GM12872 (cell line): Measurements from ENCODE around the gene SNAP25.

Source experiments
- CTCF ChIP-seq: IDR thresholded peaks from 3 replicates; pipeline ENCODE4 v1.5.1; 2011; ENCODE audit warnings: low read depth, mild to moderate bottlenecking, low read length, moderate library complexity; ENCODE audit not compliant: insufficient read depth

The SNAP25 gene

GRCh38 chr20:10253780-10254179 lies 35.1 kb downstream of the SNAP25 start:
- no peak for TF ChIP-seq CTCF

DNA sequence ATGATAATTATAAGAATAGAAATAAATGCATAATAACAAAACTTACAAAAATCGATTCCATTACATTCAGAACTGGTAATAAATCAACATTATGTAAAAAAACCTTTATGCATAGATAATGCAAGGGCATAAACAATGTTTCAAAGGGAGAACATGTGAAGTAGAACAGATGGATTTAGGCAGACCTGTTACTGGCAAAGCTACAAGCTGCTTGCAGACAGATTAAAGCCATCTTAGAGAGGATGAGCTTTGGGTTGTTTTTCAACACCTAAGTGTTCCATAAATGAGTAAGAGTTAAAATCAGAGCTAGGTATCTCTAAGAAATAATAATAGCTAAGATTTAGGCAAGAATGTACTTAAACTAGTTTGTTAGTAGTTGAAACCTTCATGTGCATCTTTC lies 37.2 kb downstream of the SNAP25 start:
- no peak for TF ChIP-seq CTCF

DNA sequence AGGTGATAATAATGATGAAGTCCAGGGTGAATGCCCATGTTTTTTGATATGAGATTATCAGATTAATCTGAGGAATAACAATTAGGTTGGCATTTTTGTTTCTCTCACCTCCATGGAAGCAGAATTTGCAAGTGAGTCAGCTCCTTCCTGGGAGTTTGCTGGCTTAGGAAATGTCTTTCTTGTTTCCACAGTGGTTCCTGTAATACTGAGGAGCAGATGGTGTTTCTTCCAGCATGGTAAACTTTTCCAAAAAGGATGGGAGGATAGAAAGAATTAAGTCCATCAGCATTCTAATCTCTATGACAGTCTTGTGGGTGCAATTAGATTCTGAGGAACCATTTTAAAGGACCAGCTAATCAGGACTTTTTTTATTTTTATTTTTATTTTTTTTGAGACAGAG lies 40.5 kb downstream of the SNAP25 start:
- no peak for TF ChIP-seq CTCF

GRCh38 chr20:10260316-10260715 lies 41.7 kb downstream of the SNAP25 start:
- TF ChIP-seq CTCF: no peak

- no peak for TF ChIP-seq CTCF
Observed at GRCh38 chr20:10261702-10262101, 43.1 kb downstream of the SNAP25 start.

GRCh38 chr20:10263385-10264165 lies 44.9 kb downstream of the SNAP25 start:
- no peak for TF ChIP-seq CTCF

- TF ChIP-seq CTCF: no peak
Observed at GRCh38 chr20:10264166-10264558, 45.5 kb downstream of the SNAP25 start.

- no peak for TF ChIP-seq CTCF
Observed at GRCh38 chr20:10268636-10269035, 50.0 kb downstream of the SNAP25 start.
